H1 (cell line): ENCODE results near the gene MRPL55.

Source experiments
- ASH2L ChIP-seq: fragments of 200-600, 300-600 bp; sonication (generic); IDR thresholded peaks from one replicate; pipeline ENCODE4 v1.7.1; 2017; ENCODE audit warnings: low read length
- CEBPB ChIP-seq: IDR thresholded peaks from 2 replicates; pipeline ENCODE4 v1.6.1; 2012; ENCODE audit warnings: low read depth, low read length

GRCh38 chr1:228101994-228102790 is 6.9 kb downstream of the MRPL55 start:
- TF ChIP-seq ASH2L = no peak
- no peak for TF ChIP-seq CEBPB
